22Rv1 (cell line): ENCODE results near the gene RAB3C.

ENCODE experiments used
- CTCF ChIP-seq: fragments of 450-650 bp; IDR thresholded peaks from 2 replicates; pipeline ENCODE4 v1.5.1; 2017; ENCODE audit warnings: mild to moderate bottlenecking
- ZFX ChIP-seq: fragments of 450-650 bp; IDR thresholded peaks from 2 replicates; pipeline ENCODE4 v1.6.1; 2017; ENCODE audit warnings: antibody characterized with exemption, borderline replicate concordance

- TF ChIP-seq CTCF: no peak
- no peak for TF ChIP-seq ZFX
Observed at GRCh38 chr5:58890265-58890664, 307.4 kb downstream of the RAB3C start.
